NOMO-1 (cell line): ENCODE results near the gene KCNIP4.

Experiments used
- DNase-seq, 2 experiments: peaks; one replicate each; lab custom pipeline; 2025; ENCODE audit not compliant: unreplicated experiment in 2 of 2; lab: John Stamatoyannopoulos, UW

The KCNIP4 gene

GRCh38 chr4:20889901-20890300 lies 1058.7 kb downstream of the KCNIP4 start:
- DNase-seq: no peak

GRCh38 chr4:20883677-20884076 lies 1064.9 kb downstream of the KCNIP4 start:
- DNase-seq: no peak

- no peak for DNase-seq
These were observed 1065.3 kb downstream of the KCNIP4 start for GRCh38 chr4:20883231-20883630.

- DNase-seq: no peak
These were observed 1066.1 kb downstream of the KCNIP4 start for GRCh38 chr4:20882500-20882899.

GRCh38 chr4:20881658-20882057 lies 1066.9 kb downstream of the KCNIP4 start:
- DNase-seq: no peak

- DNase-seq: no peak
These were observed 1069.8 kb downstream of the KCNIP4 start for GRCh38 chr4:20878806-20879205.

- no peak for DNase-seq
These were observed 1078.1 kb downstream of the KCNIP4 start for GRCh38 chr4:20870436-20870835.

- DNase-seq: no peak
These were observed 1080.5 kb downstream of the KCNIP4 start for GRCh38 chr4:20868108-20868507.

GRCh38 chr4:20860878-20861277 lies 1087.7 kb downstream of the KCNIP4 start:
- no peak for DNase-seq

- DNase-seq: no peak
These were observed 1089.3 kb downstream of the KCNIP4 start for GRCh38 chr4:20859097-20859781.

- DNase-seq: no peak
These were observed 1091.5 kb downstream of the KCNIP4 start for GRCh38 chr4:20857081-20857480.

GRCh38 chr4:20847124-20847747 lies 1101.3 kb downstream of the KCNIP4 start:
- no peak for DNase-seq

- DNase-seq: no peak
These were observed 1104.3 kb downstream of the KCNIP4 start for GRCh38 chr4:20844311-20844710.

GRCh38 chr4:20840648-20841190 lies 1107.9 kb downstream of the KCNIP4 start:
- no peak for DNase-seq

GRCh38 chr4:20839957-20840356 lies 1108.6 kb downstream of the KCNIP4 start:
- no peak for DNase-seq

- DNase-seq: no peak
These were observed 1110.1 kb downstream of the KCNIP4 start for GRCh38 chr4:20838476-20838875.

- no peak for DNase-seq
These were observed 1115.7 kb downstream of the KCNIP4 start for GRCh38 chr4:20832826-20833225.

GRCh38 chr4:20831746-20832145 lies 1116.8 kb downstream of the KCNIP4 start:
- no peak for DNase-seq

- no peak for DNase-seq
These were observed 1118.8 kb downstream of the KCNIP4 start for GRCh38 chr4:20829617-20830357.

GRCh38 chr4:20825505-20825904 lies 1123.1 kb downstream of the KCNIP4 start:
- DNase-seq: no peak

- DNase-seq: no peak
These were observed 1132.3 kb downstream of the KCNIP4 start for GRCh38 chr4:20816287-20816686.

GRCh38 chr4:20813700-20814099 lies 1134.9 kb downstream of the KCNIP4 start:
- no peak for DNase-seq
